PC-9 (cell line): ENCODE data around the gene TCEAL9.

Experiments
- EZH2 ChIP-seq: fragments of 200-600 bp; sonication (generic); IDR thresholded peaks from 2 replicates; pipeline ENCODE4 v1.8.0; 2017; ENCODE audit warnings: antibody characterized with exemption, low read depth
- TF ChIP-seq, protein P1 (sequence below): fragments of 200-600 bp; sonication (generic); conservative IDR thresholded peaks from 2 replicates; pipeline ENCODE4 v1.6.1; 2017; ENCODE audit warnings: mixed run types, antibody characterized with exemption, mild to moderate bottlenecking, moderate library complexity

DNA sequence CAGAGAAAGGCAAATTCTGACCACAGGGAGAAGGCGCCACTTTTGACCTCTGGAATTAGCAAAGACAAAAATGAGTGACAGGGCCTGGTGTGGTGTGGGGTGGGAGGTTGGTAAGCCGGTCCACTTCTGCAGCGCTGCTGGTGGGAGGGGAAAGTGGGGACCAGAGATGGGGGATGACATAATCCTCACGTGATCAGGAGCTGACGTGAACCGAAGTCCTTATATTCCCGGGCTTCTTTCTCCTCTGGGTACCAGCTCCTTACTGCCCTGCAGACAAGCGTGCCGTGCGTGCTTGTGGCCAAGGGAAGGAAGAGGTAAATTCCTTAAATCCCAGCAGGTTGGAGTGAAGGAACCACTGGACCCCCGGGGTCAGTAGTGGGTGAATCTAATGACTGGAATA lies 26.3 kb upstream of the TCEAL9 start, which contains the start of gene TCEAL7:
- TF ChIP-seq, protein P1, sequence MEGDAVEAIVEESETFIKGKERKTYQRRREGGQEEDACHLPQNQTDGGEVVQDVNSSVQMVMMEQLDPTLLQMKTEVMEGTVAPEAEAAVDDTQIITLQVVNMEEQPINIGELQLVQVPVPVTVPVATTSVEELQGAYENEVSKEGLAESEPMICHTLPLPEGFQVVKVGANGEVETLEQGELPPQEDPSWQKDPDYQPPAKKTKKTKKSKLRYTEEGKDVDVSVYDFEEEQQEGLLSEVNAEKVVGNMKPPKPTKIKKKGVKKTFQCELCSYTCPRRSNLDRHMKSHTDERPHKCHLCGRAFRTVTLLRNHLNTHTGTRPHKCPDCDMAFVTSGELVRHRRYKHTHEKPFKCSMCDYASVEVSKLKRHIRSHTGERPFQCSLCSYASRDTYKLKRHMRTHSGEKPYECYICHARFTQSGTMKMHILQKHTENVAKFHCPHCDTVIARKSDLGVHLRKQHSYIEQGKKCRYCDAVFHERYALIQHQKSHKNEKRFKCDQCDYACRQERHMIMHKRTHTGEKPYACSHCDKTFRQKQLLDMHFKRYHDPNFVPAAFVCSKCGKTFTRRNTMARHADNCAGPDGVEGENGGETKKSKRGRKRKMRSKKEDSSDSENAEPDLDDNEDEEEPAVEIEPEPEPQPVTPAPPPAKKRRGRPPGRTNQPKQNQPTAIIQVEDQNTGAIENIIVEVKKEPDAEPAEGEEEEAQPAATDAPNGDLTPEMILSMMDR, result no peak
- TF ChIP-seq EZH2, result no peak
